Activated CD4-positive, alpha-beta T cell treated with anti-CD3 and anti-CD28 coated beads, Interleukin-2, amount 50 U/mL, for 1 hour (primary cell): ENCODE results near the gene LRP10.
A peak's percentile ranks its signal among the peaks of the same experiment; 100 is the strongest.
"Not testable (repeated sequence)": the region's sequence is repeated elsewhere in the genome, so short reads cannot be mapped to it uniquely, and the experiment has no call there.

Source experiments
- DNase-seq: peaks from one replicate; pipeline ENCODE4 v3.0.0-alpha.2; 2020

LRP10 gene

GRCh38 chr14:22888662-22889061 lies 17.1 kb downstream of the LRP10 start:
- DNase-seq, result no peak

- no peak for DNase-seq
Measured at GRCh38 chr14:22890416-22890815, 18.9 kb downstream of the LRP10 start.

DNA sequence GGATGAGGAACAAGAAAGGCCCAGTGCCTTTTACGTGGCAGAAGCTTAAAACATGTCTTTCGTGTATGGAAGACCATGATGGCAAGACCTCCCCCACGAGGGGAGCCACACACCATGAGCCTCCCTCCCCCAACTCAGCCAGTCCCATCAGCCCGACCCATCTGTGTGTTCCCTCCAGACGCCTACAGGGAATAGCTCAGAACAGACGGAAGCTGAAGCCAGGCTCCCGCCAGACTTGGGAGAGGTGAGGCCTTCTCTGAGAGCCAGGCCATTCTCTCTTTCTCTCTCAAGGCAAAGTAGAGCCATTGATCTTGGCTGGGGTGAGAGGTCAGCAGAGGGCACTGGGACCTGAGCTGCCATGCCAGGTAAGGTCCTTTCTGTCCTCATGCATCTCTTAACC lies 20.9 kb downstream of the LRP10 start:
- no peak for DNase-seq

- DNase-seq, result no peak
Measured at GRCh38 chr14:22893706-22894105, 22.2 kb downstream of the LRP10 start.

- no peak for DNase-seq
Measured at GRCh38 chr14:22895402-22895801, 23.9 kb downstream of the LRP10 start.

GRCh38 chr14:22896356-22896755 lies 24.8 kb downstream of the LRP10 start:
- DNase-seq, result no peak

- no peak for DNase-seq
Measured at GRCh38 chr14:22896760-22897159, 25.2 kb downstream of the LRP10 start.

- DNase-seq, result no peak
Measured at GRCh38 chr14:22897357-22897756, 25.8 kb downstream of the LRP10 start.

- no peak for DNase-seq
Measured at GRCh38 chr14:22898302-22899090, 27.0 kb downstream of the LRP10 start.

DNA sequence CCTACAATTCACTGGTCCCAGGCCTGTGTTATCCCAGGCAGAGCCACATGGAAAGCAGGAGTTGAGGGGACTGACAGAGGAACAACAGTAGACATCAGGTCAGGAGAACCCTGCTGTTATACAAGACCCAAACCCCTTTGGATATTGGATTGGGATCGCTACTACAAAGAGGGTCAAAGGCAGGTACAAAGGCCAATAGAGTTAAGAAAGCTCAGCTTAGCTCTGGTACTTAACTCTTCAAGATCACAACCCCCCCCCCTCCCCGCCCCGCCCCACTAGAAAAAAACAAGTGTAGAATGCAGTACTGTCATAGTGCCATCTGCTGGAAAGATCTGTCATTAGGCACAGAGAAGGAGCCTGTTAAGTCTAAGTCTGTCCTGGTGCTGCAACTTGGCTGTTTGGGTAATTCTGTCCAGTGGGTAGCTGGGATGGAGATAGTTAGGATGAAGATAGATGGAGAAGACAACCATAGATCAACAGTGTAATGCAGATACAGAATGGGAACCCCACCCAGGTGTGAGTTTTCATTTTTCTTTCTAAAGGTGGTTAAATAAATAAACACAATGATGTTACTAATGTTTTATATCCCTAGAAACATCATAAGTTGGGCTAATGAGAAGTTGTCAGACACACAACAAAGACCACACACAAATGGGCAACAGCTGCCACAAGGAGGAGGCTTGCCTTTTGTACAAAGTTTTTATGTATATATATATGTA lies 28.7 kb downstream of the LRP10 start:
- DNase-seq, result peak; percentile 23

- DNase-seq, result no peak
Measured at GRCh38 chr14:22901799-22902198, 30.3 kb downstream of the LRP10 start.

DNA sequence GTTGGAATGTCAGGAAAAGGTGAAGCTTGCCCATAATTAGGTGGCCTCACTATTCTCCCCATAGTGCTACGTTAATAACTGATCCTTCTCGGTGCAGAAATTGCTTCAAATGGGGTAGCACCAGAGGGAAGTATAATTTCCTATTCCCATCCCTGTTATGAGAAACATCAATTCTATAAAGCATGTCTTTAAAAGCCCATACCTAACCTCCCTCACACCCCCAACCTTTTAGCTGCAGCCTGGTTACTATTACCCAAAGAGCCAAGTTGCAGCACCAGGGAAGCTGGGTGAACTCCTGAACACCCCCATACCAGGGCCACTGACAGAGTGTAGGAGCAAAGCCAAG lies 32.2 kb downstream of the LRP10 start:
- no peak for DNase-seq

- no peak for DNase-seq
Measured at GRCh38 chr14:22905627-22906026, 34.1 kb downstream of the LRP10 start.

GRCh38 chr14:22906073-22906472 lies 34.5 kb downstream of the LRP10 start:
- DNase-seq, result no peak

GRCh38 chr14:22907429-22907828 lies 35.9 kb downstream of the LRP10 start:
- DNase-seq, result no peak

DNA sequence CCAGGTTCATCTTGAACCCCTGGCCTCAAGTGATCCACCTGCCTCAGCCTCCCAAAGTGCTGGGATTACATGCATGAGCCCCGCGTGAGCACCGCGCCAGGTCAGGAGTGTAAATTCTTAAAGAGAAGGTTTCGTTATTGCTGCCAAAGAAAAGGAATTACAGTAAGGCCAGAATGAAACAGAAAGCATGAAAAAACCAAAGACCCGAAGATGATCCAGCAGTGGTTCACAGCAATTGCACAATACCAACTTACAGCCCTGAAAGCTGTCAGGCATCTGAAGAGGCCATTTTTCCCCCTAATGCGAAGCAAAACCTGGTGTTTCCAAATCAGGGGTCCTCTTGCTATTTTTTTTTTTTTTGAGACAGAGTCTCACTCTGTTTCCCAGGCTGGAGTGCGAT lies 37.1 kb downstream of the LRP10 start:
- no peak for DNase-seq

- DNase-seq, result no peak
Measured at GRCh38 chr14:22910916-22911315, 39.4 kb downstream of the LRP10 start.

DNA sequence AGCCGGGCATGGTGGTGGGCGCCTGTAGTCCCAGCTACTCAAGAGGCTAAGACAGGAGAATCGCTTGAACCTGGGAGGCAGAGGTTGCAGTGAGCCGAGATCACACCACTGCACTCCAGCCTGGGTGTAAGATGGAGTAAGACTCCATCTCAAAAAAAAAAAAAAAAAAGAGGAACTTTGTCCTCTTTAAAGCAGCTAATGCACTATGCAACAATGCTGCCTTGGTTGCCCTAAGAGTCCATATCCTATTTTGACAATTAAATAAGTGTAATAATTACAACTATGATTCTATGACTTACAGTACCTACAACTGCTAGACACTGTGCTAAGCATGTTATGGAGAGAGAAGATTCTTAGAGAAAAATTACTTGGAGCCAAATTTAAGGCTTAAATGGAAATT lies 43.3 kb downstream of the LRP10 start:
- not testable (repeated sequence) for DNase-seq

GRCh38 chr14:22915886-22916521 lies 44.5 kb downstream of the LRP10 start:
- DNase-seq, result no peak

DNA sequence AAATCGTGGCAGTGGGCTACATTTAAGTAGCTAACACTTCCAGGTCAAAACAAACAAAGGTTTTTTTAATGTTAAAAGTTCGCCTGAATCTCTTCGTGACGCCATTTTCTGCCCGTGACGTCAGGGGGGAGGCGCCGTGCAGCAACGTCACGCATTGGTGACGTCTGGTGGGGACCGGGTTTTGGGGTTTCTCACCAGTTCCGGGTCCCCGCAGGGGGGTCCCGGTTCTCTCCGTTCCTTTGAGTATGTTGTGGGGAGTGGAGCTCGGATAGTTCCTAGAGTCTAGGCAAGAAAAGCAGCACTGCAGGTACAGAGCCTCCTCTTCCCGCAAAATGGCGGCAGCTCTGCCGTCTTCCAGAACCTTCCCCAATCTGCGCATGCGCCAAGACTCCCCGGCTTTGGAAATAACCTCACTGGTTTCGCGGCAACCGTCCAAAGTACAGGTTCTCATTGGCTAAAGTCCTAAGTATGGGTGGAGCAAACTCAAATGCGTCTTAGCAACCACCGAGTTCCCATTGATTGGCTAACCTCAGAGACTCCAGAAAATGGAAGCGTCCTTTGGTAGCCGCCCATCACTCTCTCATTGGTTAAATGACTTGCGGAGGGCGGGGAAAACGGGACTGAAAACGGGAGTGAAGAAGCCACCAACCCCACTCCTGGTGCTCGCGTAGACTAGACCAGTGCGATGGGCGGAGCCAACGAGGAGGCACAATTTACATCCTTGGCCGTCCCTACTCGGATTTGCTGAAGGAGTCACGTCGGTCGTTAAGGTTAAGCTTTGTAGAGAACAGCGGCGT lies 47.5 kb downstream of the LRP10 start, which contains the start of gene RBM23:
Gene RBM23, minus strand, starts transcription at position 346 of the 797 bp plus-strand sequence.
- DNase-seq, result peak; percentile 100

DNA sequence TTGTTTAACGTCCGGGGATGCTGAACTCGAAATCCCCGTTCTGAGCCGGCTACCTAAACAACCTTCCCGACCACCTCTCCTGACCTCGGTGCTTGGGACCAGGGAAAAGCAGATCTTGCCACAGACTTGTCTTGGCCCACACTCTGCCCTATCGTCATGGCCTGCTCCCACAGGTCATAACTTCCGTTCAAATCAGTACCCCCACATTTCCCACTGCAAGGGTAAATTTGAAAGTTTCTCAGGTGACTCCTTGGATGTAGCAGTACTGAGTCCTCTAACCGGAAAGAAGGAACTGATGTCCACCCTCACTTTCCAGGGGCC lies 48.0 kb downstream of the LRP10 start:
- no peak for DNase-seq

DNA sequence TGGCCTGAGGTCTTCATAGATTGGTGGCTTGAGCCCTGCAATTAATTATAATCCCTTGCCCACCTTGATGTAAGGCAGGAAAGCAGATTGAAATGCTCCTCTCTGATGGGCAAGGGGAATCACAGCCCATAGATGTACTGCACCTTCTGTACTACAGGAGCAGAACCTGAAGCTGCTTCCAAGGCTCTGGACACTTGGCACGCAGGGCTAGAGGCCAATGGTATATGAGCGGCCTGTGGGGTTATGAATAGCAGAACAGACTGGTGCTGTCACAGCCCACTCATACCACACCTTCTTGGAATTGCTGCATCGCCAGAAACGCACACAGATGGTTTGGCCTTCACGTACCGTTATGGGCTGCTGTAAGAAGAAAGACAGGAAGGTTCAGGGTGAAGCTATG lies 49.2 kb downstream of the LRP10 start:
- no peak for DNase-seq

DNA sequence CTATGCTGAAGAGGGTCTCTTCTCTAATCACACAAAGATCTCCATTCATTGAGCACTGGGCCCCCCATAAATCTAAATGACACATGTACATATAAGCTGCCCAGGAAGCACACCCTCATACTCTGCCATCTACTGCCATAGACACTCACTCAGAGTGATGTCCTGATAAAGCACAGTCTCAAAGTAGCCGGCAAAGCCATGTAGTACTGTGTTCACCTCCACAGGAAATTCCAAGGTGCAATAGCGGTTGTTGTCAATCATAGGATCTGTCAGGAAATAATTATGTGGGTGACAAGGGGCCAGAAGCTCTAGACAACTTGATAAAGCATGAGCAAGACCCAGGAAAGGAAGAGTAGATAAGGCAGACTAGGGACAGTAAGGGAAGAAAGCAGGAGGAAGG lies 50.8 kb downstream of the LRP10 start:
- no peak for DNase-seq
